Posterior cingulate gyrus (tissue), 11 donors: ENCODE measurements around the gene C20orf141.
"Not testable (repeated sequence)": the region's sequence is repeated elsewhere in the genome, so short reads cannot be mapped to it uniquely, and the experiment has no call there.

Experiments
- DNase-seq, 10 donors: peaks; one replicate each; pipeline versions ENCODE4 v3.0.0 to v3.0.0-alpha.2; 2020 to 2021; ENCODE audit warnings: mixed read lengths in 3 of 10
- intact Hi-C: fragments of 100-400 bp; cut with DNase I; formaldehyde crosslinking; loops from one replicate; pipeline ENCODE4 v1.15.1; 2023

Gene C20orf141

GRCh38 chr20:2814587-2815051, at the start of gene C20orf141:
Gene C20orf141, plus strand, starts transcription at chr20:2814987. Its CDS starts 198 bp downstream, at chr20:2815185.
- intact Hi-C loops, result no loop called here
- DNase-seq, result no peak

GRCh38 chr20:2767768-2768631, 46.8 kb upstream of the C20orf141 start:
- intact Hi-C loops, result no loop called here
- no peak for DNase-seq

DNA sequence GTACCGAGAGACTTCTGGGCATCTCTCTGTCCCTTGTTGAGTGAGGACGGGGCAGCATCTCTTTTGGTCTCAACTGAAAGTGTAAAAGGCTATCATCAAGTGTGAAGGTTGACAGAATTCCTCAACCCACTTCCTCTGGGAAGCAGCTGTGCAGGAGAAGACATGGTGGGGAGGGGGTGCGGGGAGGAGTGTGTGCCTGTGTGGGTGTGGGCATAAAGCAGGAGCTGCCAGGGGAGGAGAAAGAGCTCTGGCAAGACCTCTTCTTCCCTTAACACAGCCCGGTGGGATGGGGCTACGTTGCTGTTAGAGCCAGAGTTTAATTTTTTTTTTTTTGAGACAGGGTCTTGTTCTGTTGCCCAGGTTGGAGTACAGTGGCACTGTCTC, 46.2 kb upstream of the C20orf141 start:
- intact Hi-C loops, result no loop called here
- no peak for DNase-seq

DNA sequence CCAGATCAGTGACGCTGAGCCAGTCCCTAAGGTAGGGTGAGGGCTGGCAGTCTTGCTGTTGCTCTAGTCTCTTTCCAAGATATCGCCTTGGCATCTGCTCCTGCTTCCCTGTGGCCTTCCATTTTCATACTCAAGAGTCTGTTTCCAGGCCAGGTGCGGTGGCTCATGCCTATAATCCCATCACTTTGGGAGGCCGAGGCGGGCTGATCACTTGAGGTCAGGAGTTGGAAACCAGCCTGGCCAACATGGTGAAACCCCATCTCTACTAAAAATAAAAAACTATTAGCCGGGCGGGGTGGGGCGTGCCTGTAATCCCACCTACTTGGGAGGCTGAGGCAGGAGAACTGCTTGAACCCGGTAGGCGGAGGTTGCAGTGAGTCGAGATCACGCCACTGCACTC, 44.7 kb upstream of the C20orf141 start:
- intact Hi-C loops, DNase-seq: not testable (repeated sequence)

- no peak for DNase-seq
- intact Hi-C loops, result no loop called here
Observed at GRCh38 chr20:2771631-2772080, 43.1 kb upstream of the C20orf141 start.

GRCh38 chr20:2773812-2774211, 41.0 kb upstream of the C20orf141 start:
- intact Hi-C loops, result no loop called here
- no peak for DNase-seq

GRCh38 chr20:2775139-2775538, 39.6 kb upstream of the C20orf141 start:
- intact Hi-C loops, result no loop called here
- no peak for DNase-seq

GRCh38 chr20:2778602-2779321, 36.0 kb upstream of the C20orf141 start:
- intact Hi-C loops, result no loop called here
- DNase-seq, result no peak

DNA sequence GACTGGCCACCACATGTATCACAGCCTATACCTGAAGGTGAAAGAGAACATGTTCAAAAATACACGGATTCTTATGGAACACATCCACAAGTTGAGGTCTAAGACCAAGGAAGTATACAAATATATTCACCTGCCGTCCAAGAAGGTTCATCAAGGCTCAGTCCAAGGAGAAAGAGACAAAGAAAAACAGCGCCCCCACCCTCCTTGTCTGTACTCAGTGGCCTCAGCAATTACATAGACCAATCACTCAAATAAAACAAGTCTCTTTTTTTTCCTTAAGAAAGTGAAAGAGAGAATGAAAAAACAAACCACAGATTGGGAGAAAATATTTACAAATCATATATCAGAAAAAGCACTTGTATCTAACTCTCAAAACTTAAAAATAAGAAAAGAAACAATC, 33.8 kb upstream of the C20orf141 start:
- intact Hi-C loops, result no loop called here
- DNase-seq, result no peak

DNA sequence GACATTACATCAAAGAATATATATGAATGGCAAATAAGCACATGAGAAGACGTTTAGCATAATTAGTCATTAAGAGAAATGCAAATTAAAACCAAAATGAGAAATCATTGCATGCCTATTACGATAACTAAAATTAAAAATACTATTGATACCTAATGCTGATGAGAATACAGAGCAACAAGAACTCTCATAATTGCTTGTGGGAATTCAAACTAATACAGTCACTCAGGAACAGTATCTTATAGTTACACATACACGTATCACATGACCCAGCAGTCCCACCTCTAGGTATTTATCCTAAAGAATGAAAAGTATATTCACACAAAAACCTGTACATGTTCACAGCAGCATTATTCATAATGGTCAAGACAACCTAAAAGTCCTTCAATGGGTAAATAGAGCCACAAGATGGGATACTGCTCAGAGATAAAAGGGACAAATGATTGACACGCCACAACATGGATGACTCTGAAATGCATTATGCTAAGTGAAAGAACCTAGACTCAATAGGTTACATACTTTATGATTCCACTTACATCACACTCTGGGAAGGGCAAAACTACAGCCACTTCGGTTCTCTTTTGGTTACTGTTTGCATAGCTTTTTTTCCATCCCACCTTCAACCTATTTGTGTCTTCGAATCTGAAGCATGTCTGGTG, 30.8 kb upstream of the C20orf141 start:
- intact Hi-C loops, result no loop called here
- no peak for DNase-seq

- DNase-seq, result peak in 1 of 10 donors; percentile 25
- intact Hi-C loops, result no loop called here
Observed at GRCh38 chr20:2793471-2793870, 21.3 kb upstream of the C20orf141 start.

DNA sequence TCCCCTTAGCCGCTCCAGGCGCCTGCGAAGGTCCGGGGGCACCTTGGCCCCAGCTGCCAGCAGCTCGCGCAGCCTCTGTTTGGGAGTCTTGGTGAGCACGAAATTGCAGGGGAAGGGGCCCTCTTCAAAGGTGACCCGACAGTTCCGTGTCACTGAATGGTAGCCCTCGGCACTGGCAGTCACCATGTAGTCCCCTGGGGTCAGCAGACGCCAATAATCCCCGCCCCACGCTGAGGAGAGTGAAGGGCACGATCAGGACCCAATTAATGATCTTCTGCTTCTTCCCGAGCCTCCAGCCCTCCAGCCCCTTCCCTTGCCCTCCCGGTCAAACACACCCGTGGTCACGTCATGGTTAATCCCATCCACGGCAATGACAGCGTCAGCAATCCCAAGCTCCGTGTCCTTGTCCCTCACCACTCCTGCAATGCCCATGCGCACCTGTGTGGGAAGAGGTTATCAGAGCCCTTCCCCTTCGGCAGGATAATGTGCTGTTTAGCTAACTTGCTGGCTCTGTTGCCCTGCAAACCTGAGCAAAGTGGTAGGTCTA, 20.5 kb upstream of the C20orf141 start:
- intact Hi-C loops, result no loop called here
- DNase-seq, result peak in 1 of 10 donors; percentile 45

GRCh38 chr20:2794866-2795447, 19.8 kb upstream of the C20orf141 start:
- DNase-seq, result peak in 1 of 10 donors; percentile 65
- intact Hi-C loops, result no loop called here

GRCh38 chr20:2795451-2795850, 19.3 kb upstream of the C20orf141 start:
- peak in 1 of 10 donors; percentile 64 for DNase-seq
- intact Hi-C loops, result no loop called here

- peak in 1 of 10 donors; percentile 73 for DNase-seq
- intact Hi-C loops, result no loop called here
Observed at GRCh38 chr20:2796011-2796660, 18.7 kb upstream of the C20orf141 start.

DNA sequence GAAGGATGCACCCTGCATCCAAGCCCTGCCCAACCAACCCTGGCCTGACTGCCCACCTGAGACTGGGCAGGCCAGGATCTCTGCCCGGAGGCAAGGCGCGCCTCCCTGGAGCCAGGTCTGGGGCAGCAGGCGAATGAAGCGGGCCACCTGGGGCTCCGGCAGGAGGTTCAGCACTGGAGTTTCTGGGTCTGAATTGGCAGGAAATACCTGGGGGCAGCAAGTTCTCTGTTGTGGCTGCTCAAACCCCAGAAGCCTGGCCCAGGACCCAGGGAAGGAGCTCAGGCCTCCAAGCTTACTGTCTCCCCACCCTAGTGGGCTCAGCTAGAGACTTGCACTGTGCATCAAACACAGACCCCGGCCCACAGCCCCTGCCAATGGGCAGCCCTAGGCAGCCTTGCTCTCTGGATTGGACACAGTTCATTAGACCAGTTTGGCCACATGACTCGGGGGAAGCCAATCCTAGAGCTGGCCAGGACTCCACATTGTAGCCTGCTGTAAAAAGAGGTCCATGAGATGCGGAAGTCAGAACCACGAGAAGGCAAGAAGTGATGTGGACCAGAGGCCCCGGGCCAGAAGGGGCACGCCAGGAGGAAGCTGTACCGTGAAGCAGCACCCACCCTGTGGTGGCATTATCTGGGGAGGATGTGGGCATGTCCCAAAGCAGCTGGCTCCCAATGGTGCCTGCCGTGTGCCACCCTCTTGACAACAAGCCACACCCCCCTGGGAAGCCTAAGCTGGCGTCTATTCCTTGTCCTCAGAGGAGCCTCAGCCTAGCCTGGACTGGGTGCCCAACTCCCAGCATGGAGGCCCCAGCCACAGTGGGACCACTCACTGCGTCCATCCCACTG, 17.4 kb upstream of the C20orf141 start:
- DNase-seq, result peak in 1 of 10 donors; percentile 75
- intact Hi-C loops, result no loop called here

- DNase-seq, result peak in 1 of 10 donors; percentile 64
- intact Hi-C loops, result no loop called here
Observed at GRCh38 chr20:2798095-2798805, 16.5 kb upstream of the C20orf141 start.

DNA sequence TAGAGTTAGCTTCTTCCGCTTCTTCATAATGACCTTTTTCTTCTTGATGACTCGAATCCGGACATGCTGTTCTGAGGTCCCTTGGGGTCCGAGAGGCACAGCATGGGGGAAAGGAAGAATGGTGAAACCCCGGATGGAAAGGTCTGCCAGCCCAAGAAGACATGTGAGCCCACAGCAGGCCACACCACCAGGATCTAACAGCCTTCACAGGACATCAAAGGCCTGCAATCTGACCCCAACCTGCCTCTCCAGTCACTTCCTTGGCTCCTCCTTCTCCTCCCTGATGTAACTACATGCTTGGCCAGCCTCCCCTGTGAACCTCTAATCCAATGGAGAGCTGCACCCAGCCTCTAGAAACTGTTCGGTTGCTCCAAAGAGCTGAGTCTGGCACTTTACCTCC, 16.0 kb upstream of the C20orf141 start:
- DNase-seq, result no peak
- intact Hi-C loops, result no loop called here
